ENCODE data around the gene HOXD12. TPM values are rescaled to one million over a fixed set of nuclear protein-coding genes. Genes with fewer than 3 reads are reported as not detected.

Gene HOXD12
- total RNA-seq, 1 donor from 2014 or later = not detected

DNA sequence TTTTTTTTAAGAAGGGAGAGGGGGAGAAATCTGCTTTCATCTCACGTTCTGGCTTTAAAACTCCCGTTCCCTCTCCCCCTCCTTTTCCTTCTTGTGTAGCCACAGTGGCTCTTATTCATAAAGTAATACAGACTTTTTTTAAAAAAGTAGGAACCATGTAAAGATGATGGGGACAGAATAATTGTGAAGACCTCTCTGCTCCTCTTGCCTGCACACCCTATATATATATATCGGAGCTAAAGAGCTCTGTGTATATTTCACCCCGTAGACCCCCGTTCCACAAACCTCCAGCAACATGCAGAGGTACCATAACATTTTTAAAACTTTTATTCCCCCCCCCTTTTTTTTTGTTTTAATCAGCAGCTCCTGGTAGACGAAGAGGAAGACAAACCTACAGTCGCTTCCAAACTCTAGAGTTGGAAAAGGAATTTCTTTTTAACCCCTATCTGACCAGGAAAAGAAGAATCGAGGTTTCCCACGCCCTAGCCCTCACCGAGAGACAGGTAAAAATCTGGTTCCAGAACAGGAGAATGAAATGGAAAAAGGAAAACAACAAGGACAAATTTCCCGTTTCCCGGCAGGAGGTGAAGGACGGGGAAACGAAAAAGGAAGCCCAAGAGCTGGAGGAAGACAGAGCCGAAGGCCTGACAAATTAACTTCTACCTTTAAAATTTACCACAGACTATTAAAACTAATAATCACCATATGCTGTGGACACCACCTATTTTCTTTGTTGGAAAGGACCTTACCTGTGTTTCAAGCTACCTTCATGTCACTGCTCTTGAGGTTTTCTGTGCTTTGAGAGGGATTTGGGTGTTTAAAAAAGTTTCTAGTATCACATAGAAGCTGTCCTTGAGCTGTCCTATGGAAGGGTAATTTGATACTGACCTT lies 31.6 kb downstream of the HOXD12 start:
- DNase-seq (ENCODE audit: low read depth in 2 of 2) = peak in 1 of 2 donors; percentile 33

DNA sequence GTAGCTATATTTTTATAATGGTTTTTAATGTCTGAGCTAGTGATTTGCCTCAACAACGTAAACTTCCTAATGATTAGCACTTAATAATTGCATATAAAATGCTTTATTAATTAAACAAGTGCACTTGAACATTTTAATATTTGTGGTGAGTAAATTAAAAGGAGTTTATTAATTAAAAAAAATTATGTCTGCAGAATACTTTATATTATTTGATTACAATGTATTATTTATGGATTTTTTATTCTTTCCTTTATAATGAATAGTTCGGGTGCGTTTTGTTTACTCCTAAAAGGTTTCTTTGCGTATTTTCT lies 32.2 kb downstream of the HOXD12 start:
- DNase-seq (ENCODE audit: low read depth in 2 of 2) = no peak

DNA sequence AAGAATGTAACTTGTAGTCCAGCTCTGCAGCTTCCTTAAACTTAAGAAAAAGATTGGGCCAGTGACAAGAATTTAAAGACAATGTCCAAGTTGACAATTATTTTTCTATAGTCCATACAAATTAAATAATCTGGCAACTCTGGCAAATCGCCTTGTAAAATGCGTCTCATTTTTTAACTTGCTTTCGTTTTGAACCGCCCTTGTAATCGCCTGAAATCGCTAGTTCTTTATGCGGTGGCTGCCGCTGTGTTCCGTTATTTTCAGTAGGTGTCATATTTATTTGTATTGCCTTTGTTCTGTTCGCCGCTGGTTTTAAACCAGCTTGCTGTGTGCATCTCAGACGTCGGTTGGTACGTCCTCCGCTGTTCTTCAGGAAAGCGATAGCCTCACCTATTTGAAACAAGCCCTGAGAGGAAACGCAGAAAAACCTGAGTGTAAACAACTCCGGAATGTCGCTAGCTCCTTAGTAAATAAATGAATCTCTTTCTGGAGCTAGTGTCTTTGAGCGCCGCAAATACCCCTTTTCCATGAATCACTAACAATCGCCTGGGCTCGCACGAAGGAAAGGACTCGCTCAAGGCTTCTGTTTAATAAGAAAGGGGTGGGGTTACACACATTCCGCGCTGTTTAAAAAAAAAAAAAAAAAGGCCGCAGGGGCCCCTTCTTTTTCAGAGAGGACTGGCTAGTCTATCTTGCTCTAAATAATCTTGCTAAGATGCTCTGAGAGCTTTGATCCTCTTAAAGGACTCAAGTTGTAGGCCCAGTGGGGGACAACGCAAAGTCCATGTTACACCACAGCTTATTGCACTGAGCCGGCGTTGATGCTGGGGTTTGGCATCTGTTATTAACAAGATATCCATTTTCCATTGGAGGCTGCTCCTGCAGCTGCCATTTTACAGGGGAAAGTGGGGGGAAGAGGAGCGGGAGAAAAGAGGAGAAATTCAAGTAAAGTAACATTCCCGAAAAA lies 32.9 kb downstream of the HOXD12 start:
- peak in 1 of 2 donors; percentile 79 for DNase-seq (ENCODE audit: low read depth in 2 of 2)

DNA sequence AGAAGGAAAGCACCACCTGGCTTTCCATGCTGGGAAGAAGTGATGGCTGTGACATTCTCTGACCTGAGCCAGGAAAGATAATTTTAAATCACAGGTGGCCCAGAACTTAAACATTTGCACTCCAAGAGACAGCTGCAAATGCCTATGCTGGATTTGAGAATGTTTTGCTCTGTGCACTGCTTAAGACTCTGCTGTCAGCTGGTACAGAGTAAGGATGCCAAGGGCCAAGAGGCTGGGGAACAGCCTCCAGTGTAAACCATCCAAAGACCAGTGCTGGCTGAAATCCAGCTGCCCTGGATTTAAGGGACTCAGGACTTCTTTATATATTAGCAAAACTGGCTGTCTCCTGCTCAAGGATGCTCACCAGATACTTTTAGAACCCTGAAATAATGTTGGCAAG lies 33.8 kb downstream of the HOXD12 start:
- DNase-seq (ENCODE audit: low read depth in 2 of 2) = peak in 1 of 2 donors; percentile 48

DNA sequence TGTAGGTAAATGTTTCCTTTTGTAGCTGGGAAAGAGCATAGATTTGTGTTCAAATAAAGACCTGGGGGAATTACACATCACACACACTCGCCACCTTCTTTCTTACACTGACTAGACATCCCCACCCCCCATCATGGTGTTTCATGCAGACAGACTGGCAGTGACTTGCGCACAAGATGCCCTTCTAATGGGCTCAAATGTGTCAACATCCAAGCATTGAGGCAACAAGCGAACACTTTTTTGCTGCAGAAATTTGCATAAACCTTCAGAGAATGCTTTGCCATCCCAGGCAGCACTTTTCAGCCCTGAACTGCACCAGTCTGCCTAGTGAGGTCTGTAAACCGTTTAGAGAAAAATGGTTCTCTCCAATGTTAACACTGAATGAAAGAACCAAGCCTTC lies 34.4 kb downstream of the HOXD12 start:
- peak in 1 of 2 donors; percentile 28 for DNase-seq (ENCODE audit: low read depth in 2 of 2)

DNA sequence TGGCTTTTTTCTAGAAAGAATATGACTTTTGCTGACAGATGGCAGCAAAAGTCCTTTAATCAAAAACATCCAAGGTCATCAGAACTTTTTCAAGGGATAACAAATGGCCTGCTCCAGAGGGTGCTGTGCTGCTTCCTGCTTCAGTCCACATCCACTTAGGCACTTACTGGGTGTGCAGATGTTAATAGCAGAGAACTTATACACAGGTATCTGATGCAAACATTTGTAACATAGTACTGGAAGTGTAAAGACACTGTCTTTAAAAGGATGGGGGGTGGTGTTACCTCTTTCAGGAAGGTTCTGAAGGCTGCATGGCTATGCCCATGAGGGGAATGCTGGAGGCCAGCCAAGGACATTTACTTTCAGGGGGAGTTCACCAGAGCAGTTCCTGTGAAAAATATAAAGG lies 35.4 kb downstream of the HOXD12 start:
- peak in 1 of 2 donors; percentile 69 for DNase-seq (ENCODE audit: low read depth in 2 of 2)

DNA sequence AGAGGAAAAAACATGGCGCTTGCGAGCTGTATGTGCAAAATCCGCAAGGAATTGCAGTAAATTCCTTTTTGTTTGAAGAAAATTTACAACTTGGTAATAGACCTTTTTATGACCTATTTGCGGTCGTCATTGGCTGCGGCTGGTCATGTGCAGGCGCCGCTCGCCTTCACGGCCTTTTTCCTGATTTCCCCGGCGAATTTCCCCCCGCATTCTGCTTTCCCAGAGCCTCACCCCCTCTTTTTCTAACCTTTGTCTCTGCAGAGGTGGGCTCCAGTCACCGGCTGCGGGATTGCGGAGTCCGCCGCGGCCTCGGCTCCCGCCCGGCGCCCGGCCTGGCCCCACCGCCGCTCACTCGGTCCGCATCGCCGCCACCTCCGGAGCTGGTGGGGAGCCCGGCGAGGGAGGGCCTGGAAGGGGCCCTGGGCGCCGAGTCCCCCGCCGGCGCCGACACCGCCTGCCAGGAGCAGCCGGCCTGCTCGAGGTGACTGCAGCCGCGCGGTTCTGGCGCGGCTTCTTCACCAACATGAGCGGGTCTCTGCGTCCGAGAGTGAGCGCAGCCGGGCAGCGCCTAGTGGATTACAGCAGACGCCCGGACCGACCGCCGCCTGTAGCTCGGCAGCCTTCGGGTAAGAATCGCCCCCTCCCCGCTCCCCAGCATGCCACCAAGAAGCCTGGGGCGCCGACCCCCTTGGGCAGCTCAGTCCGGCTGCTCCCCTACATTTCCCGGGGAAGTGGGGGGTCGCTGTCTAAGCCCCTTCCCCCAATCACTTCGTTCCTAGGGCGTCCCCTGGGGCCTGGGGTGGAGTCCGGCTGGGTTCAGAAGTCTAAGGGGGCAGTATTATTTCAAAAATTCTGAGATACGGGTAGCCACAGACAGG lies 37.0 kb downstream of the HOXD12 start:
- DNase-seq (ENCODE audit: low read depth in 2 of 2) = peak in 1 of 2 donors; percentile 87

DNA sequence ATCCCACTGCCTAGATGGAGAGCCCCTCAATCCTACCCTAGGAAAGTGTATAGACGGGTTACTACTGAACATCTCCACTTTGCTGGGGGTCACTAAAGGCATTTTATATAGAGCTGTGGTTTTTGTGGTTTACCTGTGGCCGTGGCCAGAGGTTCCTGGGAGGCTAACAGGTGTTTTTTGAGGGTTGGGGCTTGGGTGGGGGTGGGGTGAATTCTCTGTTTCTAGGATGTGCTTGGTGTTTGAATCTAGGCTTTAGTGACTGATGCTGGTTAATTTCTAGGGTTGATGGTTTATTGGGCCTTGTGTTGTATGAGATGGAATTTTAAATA lies 37.6 kb downstream of the HOXD12 start:
- peak in 1 of 2 donors; percentile 19 for DNase-seq (ENCODE audit: low read depth in 2 of 2)

DNA sequence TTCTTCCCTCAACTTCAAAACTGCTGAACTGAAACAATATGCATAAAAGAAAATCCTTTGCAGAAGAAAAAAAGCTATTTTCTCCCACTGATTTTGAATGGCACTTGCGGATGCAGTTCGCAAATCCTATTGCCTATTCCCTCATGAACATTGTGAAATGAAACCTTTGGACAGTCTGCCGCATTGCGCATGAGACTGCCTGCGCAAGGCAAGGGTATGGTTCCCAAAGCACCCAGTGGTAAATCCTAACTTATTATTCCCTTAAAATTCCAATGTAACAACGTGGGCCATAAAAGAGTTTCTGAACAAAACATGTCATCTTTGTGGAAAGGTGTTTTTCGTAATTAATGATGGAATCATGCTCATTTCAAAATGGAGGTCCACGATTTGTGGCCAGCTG lies 38.3 kb downstream of the HOXD12 start:
- peak in 1 of 2 donors; percentile 45 for DNase-seq (ENCODE audit: low read depth in 2 of 2)

DNA sequence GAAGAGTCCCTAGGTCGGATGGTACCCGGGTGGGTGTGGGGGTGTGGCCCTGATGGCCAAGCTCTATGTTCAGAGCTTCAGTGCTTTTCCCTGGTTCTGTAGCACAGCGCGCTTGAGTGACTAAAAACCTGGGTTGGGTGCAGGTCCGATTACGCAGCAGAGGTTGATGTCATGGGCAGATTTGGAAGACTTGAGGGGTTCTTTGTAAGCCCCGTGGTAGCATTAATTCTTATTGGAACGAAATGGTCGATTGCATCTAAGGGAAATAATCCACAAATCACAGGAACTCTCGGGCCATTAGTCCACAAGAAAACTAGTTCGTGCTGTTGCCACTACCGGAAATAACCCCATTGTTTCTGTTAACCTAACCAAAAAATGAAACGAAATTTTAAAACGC lies 38.9 kb downstream of the HOXD12 start:
- peak in 1 of 2 donors; percentile 69 for DNase-seq (ENCODE audit: low read depth in 2 of 2)

DNA sequence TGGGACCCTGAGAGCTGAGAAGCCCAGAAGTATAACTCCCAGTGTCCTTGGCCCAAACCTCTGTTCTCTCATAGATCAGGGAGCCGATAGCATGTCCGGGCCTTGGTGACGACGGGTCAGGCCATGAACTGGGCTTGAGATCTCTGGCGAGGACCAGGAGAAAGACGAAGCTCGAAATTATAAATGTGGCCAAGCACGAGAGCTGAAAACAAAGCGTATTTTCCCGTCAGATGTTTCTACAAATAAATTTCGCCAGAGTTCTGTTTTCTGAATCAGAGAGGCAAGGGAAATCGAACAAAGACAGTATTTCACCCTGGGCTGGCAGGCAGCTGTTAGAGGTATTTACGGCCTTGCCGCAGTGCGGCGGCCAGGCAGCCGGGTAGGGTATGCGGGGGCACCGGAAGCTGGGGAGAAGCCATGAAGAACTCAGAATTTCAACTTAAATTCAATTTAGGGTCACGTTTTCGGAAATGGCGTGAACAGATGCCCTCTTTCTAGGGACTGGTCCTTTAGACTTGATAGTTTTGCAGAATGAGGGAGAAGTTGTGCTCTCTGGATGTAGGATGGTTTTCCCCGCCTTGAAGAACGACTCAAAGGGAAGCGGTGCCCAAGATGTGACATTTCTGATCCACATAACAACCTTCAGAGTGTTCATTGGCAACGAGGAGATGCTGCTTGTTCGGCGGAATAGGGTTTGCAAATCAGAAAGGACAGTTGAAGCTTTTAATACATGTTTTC lies 39.5 kb downstream of the HOXD12 start:
- peak in 1 of 2 donors; percentile 60 for DNase-seq (ENCODE audit: low read depth in 2 of 2)

DNA sequence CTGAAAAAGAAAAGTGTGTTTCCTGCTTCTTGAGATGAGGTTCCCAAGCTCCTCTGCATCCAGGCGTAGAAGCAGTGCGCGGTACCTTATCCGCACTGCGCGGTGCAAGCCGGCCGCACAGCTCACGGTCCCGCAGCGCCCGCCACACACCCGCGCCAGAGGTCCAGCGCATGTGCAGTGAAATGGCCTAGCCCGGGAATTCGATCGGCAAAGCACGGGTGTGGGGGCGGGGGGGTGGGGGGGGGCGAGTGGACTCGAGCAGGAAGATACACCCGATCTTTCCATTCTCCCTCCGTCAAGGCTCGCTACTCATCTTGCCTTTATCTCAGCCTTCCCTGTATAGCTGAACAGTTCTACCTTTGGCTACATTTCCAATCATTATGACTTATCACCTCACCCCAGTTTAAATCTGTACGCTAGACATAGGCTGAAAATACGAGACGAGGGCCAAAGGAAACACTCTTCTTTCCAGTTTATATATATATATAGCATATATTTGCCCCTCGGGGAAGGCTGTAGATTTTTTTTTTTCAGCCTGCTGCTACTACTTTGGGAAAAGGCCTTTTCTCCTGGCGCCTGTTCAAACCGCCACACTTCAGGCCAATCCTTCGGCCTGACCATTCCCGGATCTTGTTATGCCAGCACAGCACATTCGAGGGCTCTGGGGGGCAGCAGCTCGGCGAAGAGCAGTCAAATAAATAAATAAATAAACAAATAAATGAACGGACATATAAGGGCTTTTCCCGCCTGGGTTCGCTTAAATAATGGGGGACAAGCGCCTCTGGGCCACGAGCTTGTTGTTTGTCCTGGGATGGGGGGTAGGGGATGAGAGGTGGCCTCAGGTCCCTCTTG lies 40.3 kb downstream of the HOXD12 start:
- peak in 1 of 2 donors; percentile 65 for DNase-seq (ENCODE audit: low read depth in 2 of 2)

DNA sequence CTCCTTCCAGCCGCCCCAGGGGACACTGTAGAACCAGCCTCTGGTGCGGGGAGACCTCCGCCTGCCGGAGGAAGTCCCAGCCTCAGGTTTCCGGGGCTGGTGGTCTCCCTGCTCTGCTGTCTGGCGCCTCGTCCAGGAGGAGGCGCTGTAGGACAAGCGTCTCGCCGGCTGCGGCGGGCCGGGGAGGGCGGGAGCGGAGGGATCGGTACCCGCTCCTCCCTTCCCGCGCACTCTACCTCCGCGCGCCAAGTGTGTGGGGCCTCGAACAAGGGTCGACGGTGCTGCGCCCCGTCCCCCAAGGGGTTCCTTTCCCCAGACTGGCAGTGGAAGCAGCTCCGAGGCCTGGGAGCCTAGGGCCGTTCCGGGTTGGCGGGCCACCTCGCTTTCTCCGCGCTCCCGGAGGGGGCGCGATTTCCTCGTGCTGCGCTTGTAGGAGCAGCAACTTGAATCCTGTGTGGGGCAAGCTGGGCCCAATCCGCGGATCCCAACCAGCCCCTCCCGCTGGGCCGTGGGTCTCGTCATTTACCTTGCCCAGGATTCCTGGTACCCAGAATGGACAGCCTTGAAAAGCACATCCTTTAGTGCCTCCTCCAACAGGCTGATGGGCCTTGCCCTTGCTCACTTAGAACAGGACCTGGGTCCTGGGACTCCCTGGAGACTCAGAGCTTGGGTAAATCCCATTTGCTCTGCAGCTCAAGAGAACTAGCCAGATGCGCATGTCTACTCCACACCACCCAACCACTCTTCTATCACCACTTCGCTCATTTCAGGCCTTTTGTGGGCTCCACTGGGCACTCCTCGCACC lies 41.1 kb downstream of the HOXD12 start:
- peak in 1 of 2 donors; percentile 87 for DNase-seq (ENCODE audit: low read depth in 2 of 2)

DNA sequence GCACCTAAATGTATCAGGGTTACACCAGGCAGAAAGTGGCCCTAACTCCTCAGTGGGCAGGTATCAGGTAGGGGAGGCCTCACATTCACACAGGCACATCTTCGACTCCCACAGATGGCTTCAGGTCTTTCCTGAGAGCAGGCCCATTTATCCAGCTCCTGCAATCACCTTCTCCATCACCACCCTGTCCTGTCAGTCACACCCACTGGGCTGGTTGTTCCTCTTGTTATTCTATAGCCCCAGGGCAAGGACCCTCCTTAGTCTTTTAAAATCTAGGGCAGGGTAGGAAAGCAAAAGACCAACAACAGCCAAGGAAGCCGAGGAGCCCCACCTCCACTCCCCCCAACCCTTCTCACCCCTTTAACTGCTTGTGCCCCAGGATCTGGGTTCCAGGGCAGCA lies 42.7 kb downstream of the HOXD12 start:
- no peak for DNase-seq (ENCODE audit: low read depth in 2 of 2)

DNA sequence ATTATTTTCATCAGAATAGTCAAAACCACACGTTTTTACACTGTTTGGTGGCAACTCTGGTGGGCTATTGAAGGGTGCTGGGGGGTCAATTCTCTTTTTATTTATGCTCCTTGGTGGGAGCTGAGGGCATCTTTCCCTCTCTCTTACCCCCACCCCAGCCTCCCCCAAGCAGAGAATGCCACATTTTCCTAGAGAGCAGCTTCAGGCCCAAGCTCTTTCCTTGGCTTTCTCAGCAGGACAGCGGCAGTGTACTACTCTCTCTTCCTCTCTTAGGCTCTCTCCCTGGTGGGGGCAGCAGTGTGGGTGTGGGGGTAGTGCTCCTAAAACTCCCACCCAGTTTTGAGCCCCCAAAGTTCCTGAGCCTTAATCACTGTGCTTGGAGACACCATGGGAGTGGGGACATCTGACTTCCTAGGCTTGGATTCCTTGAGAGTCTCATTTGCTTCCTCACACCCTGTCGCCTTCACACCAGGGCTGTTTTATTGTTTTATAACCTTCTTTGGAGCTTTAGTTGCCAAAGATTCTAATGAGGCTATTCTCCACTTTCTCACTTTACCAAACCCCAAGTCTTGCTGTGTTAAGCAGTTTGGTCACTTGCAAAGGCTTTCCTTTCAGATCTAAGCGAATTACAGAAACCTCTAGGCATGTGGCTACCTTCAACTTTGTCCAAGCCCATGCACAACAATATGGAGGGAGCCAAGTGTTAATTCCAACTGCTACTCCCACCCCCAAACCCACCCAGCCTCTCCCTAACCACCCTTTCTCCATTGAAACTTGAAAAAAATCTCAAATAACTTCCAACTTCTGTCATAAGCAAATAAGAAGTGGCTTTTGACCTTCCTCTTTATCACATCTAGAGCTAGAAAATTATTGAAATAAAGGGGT lies 45.7 kb downstream of the HOXD12 start:
- DNase-seq (ENCODE audit: low read depth in 2 of 2) = no peak

DNA sequence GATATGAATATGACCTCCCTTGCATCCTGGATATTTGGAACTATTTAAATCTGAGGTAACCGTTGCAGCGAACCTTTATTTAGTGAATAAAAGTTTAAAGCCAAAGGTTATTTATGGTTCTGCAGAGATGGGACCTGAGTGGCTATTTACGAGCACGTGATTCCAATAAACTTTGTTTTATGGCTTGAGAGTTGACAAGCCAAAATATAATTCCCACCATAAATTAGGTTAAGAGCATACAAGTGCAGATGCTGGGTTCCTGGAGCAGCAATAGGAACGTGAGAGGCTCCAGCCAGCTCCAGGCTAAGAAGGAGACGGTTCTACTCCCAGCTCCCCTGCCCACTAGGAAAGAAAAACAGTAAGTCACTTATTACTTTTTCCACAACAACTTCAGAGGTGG lies 46.5 kb downstream of the HOXD12 start:
- no peak for DNase-seq (ENCODE audit: low read depth in 2 of 2)

DNA sequence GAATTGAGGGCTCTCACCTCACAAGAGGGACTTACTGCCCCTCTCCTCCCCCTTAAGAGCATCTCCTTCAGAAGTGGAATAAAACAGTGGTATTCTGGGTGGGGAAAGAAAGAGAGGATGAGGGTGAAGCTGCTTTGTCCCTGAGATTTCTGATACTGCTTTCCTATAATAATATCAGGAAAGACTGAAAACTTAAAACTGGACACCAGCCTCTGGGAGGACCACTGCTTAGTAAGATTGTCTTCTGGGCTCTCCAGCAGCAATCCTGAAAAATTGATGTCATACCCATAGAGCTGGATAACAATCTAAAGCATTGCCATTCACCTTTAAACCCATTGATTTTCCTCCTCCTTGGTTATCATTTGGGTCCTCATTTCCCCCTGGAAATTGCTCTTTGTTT lies 47.0 kb downstream of the HOXD12 start:
- DNase-seq (ENCODE audit: low read depth in 2 of 2) = no peak

DNA sequence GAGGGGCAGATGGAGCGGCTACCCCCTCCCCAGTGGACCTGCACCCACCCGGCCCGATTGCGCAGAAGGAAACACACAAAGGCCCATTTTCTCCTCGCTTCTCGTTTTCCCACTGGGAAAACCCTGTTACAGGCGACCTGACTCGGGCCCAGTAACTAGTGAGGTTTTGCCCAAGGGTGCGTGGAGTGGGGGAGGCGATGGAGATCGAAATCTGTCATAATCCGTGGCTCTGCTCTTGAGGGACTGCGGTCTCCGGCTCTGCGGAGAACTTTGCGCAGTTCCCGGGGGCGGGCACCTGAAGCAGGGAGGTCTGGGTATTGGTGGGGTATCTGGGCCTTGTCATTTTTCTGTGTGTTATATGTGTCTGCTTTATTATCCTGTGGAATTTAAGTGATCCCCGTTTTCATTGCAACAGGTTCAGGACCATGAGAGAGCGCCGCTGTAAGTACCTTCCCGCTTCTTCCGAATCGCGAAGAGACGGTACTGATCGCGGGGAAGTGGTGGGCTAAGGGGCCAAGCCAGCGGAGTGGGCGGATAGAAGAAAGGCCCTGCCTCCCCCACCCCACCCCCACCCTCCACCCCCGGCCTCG lies 47.7 kb downstream of the HOXD12 start:
- no peak for DNase-seq (ENCODE audit: low read depth in 2 of 2)
